Midbrain (tissue), 1 donor: ENCODE data around the gene TRIM38.
"Not testable (repeated sequence)": the region's sequence is repeated elsewhere in the genome, so short reads cannot be mapped to it uniquely, and the experiment has no call there.

Experiments used
- DNase-seq: peaks from one replicate; lab custom pipeline; 2025; lab: John Stamatoyannopoulos, UW

Gene TRIM38

DNA sequence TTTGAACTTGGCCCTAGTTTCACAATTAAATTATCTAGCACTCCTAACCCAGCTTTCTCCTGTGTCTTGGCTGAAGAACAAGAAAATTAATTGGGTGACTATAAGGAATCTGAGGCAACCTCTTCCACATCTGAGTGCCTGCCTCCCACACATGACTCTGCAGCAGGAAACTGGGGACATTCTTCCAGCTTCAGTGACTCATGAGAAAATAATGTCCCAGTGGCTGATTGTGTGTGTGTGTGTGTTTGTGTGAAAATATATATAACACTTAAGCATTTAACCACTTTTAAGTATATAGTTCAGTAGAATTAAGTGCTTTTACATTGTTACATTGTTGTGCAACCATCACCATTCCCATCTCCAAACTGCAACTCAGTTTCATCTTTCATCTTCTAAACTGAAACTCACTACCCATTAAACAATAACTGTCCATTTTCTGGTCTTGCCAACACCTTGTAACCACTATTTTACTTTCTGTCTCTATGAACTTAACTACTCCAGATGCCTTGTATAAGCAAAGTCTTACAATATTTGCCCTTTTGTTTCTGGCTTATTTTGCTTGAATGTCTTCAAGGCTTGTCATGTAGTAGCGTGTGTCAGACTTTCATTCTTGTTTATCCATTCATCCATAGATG lies 8.7 kb downstream of the TRIM38 start:
- DNase-seq = no peak

DNA sequence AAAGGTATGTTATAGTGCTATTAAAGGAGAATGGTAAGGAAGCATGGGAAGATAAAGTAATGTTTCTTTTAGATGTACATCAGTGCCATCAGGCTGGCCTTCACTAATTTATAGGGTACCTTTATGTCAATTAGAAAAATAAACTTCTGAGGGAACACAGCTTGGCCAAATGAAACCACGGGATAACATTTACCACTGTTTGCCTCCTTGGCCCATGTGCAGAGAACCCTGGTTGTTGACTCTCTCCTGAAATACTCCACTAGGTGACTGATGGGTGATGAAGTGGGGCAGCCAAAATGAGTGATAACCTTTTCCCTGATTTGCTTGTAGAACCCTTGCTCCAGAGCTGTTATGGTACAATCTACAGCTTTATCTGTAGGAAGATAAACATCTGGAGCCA lies 9.5 kb downstream of the TRIM38 start:
- no peak for DNase-seq

GRCh38 chr6:25972902-25973301 lies 10.3 kb downstream of the TRIM38 start:
- no peak for DNase-seq

- DNase-seq = no peak
Measured at GRCh38 chr6:25973923-25974555, 11.4 kb downstream of the TRIM38 start.

DNA sequence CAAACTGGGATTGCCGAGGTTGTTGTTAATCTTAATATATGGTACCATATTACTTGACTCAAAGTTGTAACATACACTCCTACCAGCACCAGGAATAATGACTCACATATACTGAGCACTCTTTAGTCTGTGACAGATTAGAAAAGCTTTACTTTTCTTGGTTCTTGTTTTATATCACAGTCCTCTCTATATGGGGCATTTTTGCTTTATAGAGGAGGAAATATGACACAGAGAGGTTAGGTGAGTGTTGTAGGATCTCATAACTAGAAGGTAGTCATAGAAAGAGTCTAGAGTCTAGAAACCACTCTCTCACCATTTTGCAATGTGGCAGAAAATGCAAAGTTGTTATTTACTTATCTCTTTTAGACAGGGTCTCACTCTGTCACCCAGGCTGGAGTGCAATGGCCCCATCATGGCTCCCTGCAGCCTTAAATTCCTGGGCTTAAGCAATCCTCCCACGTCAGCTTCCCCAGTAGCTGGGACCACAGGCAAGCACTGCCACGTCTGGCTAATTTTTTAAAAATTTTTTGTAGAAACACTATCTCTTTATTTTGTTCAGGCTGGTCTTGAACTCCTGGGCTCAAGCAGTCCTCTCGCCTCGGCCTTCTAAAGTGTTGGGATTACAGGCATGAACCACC lies 13.4 kb downstream of the TRIM38 start:
- no peak for DNase-seq

GRCh38 chr6:25980935-25981334 lies 18.3 kb downstream of the TRIM38 start:
- DNase-seq = no peak

- DNase-seq = no peak
Measured at GRCh38 chr6:25981568-25982263, 19.1 kb downstream of the TRIM38 start.

DNA sequence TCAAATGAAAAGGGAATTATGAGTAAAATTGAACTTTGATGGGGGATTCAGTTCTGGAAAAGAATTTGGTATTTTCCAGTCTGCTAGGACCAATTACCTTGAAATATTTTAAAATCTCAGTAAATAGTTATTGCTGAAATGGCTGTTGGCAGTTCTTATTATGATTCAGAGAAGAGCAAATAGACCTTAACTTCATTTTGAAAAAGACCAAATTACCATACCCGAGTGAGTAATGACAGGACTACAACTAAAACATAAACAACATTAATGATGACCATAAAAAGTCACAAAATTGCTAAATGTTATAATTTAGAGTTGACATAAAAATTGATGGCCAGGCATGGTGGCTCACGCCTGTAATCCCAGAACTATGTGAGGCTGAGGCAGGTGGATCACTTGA lies 21.7 kb downstream of the TRIM38 start:
- no peak for DNase-seq

- DNase-seq = no peak
Measured at GRCh38 chr6:25987845-25988244, 25.2 kb downstream of the TRIM38 start.

- no peak for DNase-seq
Measured at GRCh38 chr6:25990172-25990873, 27.7 kb downstream of the TRIM38 start.

GRCh38 chr6:25991785-25992412 lies 29.3 kb downstream of the TRIM38 start:
- DNase-seq = peak; percentile 79

GRCh38 chr6:25992413-25993340 lies 30.1 kb downstream of the TRIM38 start:
- peak; percentile 93 for DNase-seq

DNA sequence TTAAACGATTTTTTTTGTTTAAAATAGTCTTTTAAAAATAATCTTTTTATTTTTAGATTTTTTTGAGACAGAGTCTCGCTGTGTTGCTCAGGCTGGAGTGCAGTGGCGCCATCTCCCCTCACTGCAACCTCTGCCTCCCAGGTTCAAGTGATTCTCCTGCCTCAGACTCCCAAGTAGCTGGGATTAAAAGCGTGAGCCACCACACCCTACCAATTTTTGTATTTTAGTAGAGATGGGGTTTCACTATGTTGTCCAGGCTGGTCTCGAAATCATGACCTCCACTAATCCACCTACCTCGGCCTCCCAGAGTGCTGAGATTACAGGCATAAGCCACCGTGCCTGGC lies 30.7 kb downstream of the TRIM38 start:
- not testable (repeated sequence) for DNase-seq

DNA sequence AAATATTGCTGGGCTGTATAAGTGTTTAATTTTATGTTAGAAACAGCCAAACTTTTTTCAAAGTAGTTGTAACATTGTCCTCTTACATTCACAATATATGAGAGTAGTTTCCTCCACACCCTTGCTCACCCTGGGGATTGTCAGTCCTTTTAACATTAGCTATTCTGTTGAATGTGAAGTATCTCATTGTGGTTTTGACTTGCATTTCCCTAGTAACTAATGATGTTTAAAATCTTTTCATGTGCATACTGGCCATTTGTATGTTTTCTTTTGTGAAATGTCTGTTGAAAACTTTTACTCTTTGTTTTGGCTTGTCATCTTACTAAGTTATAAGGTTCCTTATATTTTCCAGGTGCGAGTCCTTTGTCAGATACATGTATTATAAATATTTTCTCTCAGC lies 32.9 kb downstream of the TRIM38 start:
- no peak for DNase-seq

GRCh38 chr6:25997921-25998320 lies 35.3 kb downstream of the TRIM38 start:
- DNase-seq = no peak

DNA sequence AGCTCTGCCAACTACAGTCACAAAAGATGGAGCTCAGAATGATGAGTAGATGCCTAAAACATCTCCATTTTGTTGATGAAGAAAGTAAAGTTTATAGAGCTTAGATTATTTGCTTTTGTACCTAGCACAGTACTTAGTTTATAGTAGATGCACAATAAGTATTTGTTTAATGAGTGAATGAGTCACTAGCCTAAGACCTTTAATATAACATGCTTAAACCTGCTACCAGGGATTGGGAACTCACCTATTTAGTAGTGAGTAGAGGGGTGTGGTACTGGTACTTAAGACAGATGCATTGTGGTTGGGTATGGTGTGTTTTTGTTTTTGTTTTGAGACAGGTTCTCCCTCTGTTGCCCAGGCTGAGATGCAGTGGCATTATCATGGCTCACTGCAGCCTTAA lies 35.8 kb downstream of the TRIM38 start:
- no peak for DNase-seq

DNA sequence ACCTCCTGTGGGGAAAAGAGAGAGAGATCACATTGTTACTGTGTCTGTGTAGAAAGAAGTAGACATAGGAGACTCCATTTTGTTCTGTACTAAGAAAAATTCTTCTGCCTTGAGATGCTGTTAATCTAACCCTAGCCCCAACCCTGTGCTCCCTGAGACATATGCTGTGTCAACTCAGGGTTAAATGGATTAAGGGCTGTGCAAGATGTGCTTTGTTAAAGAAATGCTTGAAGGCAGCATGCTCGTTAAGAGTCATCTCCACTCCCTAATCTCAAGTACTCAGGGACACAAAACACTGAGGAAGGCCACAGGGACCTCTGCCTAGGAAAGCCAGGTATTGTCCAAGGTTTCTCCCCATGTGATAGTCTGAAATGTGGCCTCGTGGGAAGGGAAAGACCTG lies 36.6 kb downstream of the TRIM38 start:
- DNase-seq = not testable (repeated sequence)

DNA sequence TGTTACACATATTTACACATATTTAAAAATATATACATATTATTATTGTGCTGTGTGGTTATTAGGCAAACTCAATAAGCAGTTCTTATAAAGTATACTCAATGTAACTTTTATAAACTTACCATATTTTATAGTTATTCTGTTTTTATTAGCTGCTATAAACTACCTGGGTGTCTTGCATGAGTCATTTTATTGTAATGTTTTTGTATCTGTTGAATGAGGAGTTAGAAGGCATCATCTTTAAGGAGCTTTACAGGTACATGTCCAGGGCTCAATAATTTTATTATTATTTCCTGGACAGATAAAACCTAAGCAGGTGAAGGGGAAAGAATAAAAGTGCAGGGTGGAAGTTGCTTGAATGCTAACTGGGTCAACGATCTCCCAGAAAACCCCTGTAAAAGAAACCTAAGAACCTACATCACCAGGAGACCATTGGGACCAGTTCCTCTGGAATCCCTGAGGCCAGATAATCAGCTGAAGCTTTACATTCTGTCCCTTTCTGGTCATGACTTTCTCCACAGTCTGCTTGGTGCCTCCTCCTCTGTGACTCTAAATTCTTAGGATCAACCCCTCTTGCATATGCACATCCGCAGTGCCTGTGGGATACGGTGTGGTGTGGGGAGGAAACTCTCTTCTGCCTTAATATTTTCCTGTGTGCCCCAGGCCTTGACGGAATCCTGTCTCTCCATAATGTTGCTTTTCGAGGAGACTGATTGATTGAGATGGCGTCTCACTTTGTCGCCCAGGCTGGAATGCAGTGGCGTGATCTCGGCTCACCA lies 38.0 kb downstream of the TRIM38 start:
- DNase-seq = no peak

DNA sequence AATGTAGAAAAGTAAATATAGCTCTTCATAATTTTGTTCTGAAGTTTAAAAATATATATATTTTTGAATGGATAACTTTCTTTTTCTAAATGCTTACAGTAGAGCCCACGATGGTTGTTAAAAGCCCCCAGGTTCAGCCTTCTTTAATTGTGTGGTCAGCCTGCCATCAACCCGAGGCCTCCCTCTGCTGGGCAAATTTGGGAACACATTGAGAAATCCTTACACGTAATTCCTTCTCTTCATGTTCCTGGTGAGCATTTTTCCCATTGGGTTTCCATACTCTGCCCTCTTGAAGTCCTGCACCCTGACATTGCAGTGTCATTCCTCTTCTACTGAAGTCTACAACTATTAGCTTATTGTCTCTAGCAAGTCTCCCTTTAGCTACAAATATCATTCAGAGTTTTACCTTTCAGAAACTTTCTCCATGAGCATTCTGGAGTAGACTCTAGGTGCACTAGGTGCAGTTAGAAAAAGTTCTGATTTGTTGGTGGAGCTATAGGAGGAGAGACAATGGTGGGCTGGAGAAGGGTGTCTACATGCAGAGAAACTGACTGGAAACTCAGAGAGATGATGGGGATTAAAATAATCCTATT lies 40.6 kb downstream of the TRIM38 start:
- peak; percentile 61 for DNase-seq
